ENCODE data around the gene HOXA10. TPM values are rescaled to one million over a fixed set of nuclear protein-coding genes. Genes with fewer than 3 reads are reported as not detected.

HOXA10 gene
- total RNA-seq, 1 donor from 2014 or later, result 0.10 TPM

DNA sequence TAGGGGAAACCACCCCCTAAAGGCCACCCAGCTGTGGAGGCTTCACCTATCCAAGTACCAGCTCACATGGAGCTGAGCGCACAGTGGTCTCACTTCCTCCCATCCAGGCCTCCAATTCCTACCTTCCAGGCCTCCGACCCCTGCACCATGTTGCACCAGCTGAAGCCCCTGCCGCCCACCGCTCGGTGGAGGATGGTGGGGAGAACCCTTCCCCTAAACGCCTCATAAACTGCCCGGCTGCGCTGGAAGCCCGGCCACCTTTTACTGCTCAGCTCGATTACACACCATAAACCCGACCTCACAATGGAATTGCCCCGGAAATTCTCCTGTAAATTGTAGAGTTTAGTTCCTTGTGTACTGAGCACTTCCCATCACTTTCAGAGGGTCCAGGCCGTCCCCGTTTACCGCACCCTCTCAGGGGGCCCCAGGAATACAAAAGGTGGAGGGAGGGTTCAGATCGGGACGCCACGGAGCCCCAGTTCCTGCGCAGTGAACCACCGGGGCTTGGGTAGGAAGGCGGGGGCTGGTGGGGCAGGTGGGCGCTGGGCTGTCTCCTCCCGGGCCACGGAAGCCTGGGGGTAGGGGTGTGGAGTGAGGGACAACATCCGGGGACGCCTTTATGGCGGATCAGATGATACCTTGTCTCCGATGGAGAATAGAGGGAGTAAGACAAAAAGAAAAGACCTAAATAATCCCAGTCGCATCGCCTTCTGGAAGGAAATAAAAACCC is 16.3 kb downstream of the HOXA10 start:
- DNase-seq (ENCODE audit: low spot score) (no peak), ATAC-seq (no peak)

DNA sequence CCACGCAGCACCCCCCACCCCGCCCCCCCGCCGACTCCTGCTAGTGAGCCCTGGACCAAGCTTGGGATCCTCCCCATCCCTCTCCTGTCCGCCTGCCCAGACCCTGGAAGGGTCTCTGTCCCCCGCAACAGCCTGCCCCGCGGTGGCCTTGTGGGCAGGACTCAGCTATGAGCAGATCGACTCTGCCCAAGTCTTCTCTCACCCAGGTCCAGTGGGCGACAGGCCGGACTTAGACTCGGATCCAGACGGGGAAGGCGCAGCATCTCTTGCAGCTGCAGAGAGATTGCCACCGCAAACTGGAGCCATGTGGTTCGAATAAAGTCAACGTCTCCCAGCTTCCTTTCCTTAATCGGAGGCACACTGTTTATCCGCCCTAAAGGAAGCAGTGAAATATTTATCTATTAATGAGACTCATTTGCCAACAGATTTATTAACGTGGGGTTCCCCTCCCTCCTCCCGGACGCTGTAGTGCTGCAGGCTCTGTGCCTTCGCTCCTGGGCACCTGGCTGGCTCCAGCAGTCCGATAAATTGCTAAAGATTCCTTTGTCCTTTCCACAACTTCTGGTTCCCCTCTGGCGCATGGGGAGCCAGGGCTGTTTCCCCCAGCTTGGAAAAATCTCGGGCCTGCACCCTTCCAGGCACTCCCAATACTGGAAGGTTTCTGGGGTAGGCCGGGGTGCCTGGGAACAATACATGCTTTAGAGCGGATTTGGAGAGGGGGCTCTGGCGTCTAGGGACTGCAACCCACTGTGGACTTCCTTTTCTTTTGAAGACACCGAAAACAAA is 17.0 kb downstream of the HOXA10 start:
- DNase-seq (ENCODE audit: low spot score) (no peak), ATAC-seq (no peak)

DNA sequence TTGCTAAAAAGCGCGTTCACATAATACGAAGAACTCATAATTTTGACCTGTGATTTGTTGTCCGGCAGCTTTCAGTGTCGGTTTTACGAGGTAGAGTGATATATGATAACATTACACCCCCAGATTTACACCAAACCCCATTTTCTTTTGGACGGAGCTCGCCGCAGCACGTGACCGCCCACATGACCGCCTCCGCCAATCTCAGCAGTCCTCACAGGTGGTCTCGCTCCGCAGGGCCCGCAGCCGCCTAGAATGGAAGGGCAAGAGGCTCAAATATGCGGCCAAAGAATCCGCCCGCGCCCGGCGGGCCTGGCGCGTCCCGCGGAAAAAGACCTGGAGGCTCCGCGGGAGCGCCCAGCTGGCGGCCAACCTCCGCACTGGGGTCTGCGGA is 17.6 kb downstream of the HOXA10 start, which contains the start of gene HOXA7:
TSS of gene HOXA7 (minus strand) at position 168 of the 391 bp plus-strand sequence. CDS start at position 38, 130 bp downstream.
- DNase-seq (ENCODE audit: low spot score), result no peak

DNA sequence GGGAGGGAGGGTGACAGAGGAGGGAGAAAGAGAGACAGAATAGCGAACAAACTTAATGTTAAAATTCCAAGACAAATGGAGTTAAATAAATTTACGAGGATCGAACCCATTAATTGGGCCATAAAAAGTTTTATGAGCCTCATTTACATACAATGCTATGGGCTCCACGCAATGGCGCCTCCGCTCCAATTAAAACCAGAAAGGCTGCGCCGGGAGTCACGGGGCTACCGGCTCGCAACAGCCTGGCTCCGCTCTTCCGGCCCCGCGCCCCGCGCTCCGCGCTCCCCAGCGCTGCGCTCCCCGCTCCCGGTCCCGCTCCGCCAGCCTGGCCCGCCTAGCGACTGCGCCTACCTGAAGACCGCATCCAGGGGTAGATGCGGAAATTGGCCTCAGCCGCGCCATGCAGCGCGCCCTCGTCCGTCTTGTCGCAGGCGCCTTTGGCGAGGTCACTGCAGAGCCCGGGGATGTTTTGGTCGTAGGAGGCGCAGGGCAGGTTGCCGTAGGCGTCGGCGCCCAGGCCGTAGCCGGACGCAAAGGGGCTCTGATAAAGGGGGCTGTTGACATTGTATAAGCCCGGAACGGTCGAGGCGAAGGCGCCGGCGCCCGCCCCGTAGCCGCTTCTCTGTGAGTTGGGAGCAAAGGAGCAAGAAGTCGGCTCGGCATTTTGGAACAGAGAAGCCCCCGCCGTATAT is 18.2 kb downstream of the HOXA10 start:
- DNase-seq (ENCODE audit: low spot score), result no peak
- no peak for ATAC-seq

More for the DNA sequence above, 17.6 kb downstream of the HOXA10 start, which contains the start of gene HOXA7:
- ATAC-seq, result no peak

DNA sequence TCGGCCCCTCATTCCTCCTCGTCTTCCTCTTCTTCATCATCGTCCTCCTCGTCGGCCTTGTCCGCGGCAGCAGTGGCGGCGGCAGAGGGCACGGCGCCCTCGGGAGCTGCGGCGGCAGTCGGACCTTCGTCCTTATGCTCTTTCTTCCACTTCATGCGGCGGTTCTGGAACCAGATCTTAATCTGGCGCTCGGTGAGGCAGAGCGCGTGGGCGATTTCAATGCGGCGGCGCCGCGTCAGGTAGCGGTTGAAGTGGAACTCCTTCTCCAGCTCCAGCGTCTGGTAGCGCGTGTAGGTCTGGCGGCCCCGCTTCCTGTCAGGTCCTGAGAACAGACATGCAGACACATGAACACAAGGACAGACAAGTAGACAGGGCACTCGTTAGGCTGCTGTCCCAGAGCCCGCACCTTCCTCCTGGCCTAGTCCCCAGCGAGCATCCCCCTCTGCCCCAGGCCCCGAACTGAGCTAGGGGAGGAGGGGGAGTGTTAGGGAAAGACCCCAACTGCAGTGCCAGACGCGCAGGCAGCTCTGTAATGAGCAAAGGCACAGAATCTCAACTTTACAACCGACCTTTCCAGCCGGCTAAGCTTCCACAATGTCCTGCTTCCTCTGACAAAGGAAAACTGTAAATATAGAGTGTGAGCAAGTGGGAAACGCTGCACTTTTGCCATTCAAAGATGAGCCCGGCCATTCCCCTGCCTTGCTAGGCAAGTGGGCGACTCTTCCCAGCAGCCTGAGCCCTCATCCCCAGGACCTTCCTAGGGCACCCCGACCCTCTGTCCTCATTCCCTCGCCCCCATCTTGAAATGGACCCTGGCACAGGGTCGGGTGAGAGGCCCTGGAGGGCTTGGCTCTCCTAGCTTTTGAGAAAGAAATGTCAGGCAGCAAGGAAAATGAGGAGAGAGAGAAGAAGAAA is 19.0 kb downstream of the HOXA10 start:
- no peak for ATAC-seq
- DNase-seq (ENCODE audit: low spot score), result no peak

DNA sequence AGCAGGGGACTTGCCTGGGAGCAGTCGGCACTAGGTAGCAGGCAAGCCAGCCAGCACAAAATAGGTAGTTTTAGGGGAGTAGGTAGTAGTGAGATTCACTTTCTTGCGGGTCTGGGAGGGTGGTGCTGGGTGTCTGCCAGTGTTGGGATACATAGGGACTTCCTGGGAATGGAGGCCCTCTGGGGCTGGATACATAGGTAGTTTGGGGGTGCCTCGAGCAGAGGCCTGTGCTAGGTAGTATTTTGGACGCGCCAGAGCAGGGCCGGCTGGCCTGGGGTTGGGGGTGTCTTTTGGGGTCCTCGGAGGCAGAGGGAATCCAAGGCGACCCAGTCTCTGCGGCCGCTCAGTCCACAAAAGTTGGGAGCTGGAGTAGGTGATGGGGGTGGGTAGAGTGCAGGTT is 19.8 kb downstream of the HOXA10 start:
- no peak for ATAC-seq
- DNase-seq (ENCODE audit: low spot score), result no peak

DNA sequence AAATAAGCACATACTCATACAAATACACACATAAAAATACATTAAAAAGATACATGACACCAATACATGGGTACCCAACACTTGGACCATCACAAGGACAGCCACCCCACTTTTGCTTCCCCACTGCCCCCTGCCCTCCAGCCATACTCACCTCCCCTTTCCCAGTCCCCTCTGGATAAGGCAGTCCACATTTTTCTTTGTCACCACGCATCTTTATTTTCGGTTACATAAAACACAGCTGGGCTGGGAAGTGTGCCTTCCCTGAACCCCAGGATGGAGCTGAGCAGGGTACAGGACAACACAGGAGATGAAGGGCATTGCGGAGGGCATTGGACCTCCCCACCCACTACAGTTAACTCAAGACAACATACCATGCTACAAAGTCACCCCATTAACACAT is 20.6 kb downstream of the HOXA10 start:
- no peak for ATAC-seq
- DNase-seq (ENCODE audit: low spot score), result no peak

DNA sequence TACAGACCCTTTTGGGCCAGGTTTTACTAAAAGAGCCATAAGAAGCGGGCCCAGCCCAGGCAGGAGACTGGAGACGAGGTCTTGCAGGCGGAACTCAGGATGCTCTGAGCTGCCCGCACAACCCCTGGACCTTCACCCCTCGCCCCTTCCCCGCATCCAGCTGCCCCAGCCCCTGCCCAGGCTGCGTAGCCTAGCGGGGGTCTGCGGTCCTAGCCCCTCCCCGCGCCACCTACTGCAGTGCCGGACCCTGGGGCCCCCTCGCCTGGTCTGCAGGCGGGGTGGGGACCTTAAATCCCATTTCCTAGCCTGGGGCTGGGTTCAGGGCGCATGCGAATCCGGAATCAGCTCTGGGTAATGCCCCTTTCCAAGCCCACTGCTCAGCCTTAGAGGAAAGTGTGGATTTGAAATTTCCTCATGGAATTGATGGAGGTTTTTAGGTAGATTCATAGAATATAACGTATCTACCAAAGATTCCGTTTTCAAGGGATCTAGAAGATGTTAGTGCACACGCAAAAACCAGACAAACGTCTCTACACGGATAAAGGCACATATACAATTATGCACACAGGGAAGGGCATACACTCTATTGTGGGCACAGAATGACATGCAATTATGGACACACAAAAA is 21.2 kb downstream of the HOXA10 start:
- DNase-seq (ENCODE audit: low spot score), result no peak
- no peak for ATAC-seq

DNA sequence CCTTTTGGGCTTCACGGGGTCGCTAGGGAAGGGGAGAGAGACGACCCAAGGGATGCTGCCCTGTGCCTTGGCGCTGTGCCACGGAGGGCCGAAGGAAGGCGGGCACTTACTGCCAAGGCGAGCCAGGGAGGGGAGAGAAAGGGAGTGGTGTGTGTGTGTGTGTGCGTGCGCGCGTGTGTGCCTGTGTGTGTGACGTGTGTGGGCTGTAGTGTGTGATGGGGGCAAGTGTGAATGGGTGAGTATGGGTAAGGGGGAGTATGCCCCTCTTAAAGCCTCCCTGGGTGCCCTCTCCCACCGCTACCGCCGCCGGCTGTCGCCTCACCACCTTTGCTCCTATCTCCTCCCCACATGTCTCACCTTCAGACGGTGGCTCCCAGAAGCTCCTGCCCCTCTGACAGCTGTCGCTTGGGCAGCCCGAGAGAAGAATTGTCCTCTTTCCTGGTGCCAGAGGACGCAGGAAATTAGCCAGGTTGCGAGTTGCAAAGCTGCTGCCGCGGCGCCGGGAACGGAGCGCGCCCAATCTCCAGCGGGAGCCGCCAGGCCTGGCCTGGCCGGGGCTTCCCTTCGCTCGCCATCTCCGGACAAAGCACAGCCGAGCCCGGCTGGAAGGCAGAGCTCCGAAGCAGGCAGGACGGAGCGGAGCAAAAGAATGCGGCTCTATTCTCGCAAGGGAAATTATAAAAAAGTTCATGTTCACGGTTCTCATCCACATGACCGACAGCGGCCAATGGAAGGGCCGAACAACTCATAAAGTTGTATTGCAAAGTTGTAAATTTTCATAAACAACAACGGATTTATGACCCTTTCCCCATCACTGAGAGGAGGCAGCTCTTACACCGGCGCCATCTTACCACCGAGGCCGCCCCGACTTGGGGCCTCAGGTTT is 21.9 kb downstream of the HOXA10 start, which contains the start of gene HOXA3:
TSS of gene HOXA3 (minus strand) at position 653 of the 885 bp plus-strand sequence. CDS start 41,943 bp downstream, outside the sequence.
- no peak for ATAC-seq
- DNase-seq (ENCODE audit: low spot score), result no peak

DNA sequence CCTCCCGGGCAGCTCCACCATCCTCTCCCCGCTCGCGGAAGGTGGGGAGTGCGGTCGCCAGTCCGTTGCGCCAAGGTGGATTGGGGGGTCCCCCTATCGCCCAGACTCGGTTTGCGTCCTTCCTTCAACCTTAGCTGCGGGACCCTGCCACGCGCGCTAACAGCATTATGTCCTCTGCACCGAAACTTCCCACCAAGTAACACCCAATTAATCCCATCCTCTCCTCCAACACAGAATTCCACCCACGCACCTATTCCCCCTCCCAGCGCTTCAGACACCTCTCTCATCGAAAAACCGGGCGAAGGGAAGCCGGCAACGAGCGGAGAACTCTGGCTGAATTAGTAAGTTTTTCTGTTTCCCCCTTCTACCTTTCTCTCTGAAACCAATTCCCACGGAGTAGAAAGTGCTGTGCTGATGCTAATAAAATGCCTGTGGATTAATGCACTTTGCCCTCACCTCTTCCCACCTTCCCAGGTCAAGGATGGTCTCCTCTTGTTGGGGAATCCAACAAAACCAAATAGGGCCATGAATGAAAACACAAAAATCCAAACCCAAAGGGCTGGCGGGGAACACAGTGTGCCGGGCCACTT is 22.7 kb downstream of the HOXA10 start:
- DNase-seq (ENCODE audit: low spot score), result peak; percentile 33

DNA sequence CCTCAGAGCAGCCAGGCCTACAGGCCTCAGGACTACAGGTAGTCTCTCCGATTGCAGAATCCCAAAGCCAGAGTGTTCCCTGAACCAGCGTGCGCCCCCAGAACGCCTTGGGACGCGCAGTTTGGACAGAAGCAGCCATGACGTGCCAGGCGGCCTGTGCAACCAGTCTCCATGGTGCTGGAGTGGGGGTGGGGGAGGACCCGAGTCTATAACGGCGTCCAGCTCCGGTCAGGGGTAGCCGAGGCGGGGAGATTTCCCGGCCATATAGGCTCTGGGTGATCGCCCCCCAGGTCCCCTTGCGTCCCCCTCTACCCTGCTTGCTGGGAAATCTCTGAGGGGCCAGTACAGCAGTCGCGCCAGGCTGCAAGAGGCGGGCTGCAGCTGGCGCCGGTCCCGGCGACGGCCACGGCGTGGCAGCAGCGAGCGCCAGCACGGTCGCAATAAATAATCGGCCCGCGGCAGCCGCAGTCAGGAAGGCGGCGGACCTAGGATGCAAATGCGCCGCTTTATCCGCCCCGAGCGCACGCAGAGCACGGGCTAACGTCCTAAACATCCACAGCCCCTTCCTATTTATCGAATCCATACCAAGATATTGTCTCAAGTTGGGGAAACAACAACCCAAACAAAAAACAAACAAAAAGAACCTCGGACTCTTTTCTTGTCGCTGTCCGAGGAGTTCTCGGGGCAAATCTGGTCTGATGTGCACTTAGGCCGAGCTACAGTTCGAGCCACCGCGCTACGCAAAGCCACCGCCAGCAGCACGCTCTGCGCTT is 23.4 kb downstream of the HOXA10 start:
- DNase-seq (ENCODE audit: low spot score) (peak; percentile 64), ATAC-seq (peak; percentile 90)

More for the DNA sequence above, 22.7 kb downstream of the HOXA10 start:
- ATAC-seq, result no peak

DNA sequence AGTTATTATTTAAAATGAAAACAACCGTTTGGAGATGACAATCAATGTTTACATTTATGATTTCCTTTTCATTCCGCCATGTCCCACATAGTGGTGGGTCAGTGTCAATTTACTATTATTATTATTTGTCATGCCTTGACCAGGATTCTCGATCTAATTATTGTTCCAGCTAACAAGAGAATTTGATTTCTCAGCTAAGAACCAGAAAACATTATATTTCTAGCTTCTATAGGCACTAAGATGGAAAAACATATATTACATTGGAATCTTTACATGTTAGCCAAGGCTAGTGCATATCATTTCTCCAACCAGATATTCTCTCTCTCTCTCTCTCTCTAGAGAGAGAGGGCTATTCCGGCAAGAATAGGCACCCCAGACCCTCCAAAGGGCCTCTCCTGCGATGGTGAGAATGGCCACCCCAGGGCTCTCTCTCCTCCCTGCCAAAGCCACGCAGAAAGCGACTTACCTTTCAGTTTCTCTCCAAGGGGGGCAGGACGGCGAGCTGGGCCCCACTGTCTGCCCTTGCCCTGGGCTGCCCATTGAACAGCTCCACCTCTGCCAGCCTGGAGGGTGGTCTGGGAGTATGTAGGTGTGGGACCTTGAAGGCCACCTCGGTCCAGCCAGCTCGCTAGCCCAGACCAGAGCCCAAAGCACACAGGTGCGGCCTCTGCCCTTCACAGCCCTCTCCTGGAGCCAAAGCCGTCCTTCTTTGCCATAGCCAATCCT is 24.1 kb downstream of the HOXA10 start:
- DNase-seq (ENCODE audit: low spot score), result no peak
- ATAC-seq, result peak; percentile 15

DNA sequence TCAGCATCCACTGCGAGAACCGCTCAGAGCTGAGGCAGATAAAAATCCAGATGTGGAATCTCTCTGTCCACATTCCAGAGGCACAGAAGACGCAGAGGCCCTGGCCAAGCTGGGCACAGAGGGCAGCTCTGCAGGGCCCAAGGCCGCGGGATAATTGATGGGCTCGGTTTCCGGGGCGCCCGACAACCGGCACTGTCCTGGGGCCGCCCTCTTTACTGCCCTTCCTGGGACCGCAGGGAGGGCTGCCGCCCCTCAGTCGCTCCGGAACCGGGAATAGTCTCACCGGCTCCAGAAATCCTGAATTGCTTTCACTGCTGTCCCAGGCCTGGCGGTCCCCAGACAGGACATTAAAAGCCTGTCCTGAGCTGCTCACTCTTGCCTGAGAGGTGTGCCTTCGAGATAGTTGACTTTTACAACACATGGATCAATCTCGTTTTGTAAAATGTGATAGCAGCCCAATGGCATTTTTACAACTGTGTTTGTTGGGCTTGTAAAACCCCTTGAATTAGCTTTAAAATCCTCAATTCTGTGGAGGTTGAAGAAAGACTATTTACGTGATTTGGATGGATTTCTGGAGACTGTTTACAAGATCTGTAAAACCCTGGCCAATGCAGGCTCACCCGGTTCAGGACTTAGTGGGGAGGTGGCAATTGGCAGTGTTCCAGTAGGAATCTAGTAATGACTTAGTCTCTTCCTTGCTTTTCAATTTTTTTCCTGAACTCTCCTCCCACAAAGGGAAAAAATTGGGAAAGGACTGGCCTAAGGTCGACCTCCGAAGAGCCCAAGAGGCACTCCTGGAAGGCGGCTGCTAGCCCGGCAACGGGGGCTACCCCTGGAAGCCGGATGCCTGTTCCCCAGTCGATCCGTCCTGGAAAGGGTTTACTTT is 25.1 kb downstream of the HOXA10 start:
- no peak for ATAC-seq
- peak; percentile 39 for DNase-seq (ENCODE audit: low spot score)

DNA sequence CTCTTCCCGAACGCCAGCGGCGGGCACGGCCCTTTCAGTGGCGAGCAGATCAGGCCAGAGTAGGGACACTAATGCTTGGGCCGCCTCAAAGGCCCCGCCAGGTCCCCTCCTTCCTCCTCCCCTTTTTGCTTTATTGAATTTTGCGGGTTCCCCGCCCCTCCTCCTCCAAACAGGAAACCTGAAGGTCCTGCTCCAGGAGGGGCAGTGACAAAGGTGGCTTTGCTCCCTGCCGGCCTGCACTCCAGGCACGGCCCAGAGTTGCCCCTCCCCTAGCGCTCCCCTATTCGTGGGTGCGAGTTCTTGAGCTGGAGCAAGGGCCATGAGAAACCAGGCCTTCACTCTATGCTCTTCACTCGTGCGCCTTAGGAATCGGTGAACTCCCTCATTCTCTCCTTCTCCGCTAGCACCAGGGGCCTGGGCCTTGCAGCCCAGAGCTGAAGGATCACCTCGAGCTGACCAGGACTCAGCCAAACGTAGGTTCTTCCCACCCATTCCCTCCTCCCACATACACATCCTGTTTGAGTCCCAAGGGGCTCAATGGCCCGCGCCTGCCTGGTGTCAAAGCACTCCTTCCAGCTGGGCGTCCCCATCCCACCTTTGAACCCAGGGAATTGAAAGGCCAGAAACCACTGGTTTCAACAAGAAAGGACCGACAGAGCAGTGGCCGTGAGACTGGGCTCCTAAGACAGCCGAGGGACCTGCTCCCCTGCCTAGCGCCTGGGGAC is 25.9 kb downstream of the HOXA10 start:
- DNase-seq (ENCODE audit: low spot score), result peak; percentile 33
- ATAC-seq, result no peak

All from left lobe of liver (tissue), 2 donors.